Kidney (tissue), 14 donors: ENCODE measurements around the gene EEPD1. TPM values are rescaled to one million over a fixed set of nuclear protein-coding genes. Genes with fewer than 3 reads are reported as not detected.
A peak's percentile ranks its signal among the peaks of the same experiment; 100 is the strongest.

Source experiments
- DNase-seq, 5 donors: peaks; one replicate each; pipeline ENCODE4 v3.0.0-alpha.2; 2013 to 2020
- FAIRE-seq: peaks from 2 replicates; lab custom pipeline; 2012; peaks lifted over from hg19 to GRCh38; lab: Jason Lieb, UNC
- H3K27ac ChIP-seq, 2 donors: one replicate each; pipeline ENCODE4 v1.7.0; 2013; ENCODE audit warnings: low read depth in 2 of 2, low read length in 2 of 2, inconsistent platforms in 1 of 2
- H3K27me3 ChIP-seq: one replicate; pipeline ENCODE4 v1.7.1; 2013; ENCODE audit warnings: low read length, inconsistent platforms; ENCODE audit not compliant: control insufficient read depth, insufficient read depth
- H3K36me3 ChIP-seq, 3 donors: one replicate each; pipeline versions ENCODE4 v1.7.0 to v1.7.1; 2013; ENCODE audit warnings: low read length in 3 of 3, control low read depth in 1 of 3, inconsistent platforms in 1 of 3; ENCODE audit not compliant: insufficient read depth in 3 of 3, control insufficient read depth in 2 of 3
- H3K4me1 ChIP-seq, 3 donors: one replicate each; pipeline versions ENCODE4 v1.7.0 to v1.7.1; 2013; ENCODE audit warnings: low read length in 3 of 3, inconsistent platforms in 1 of 3, low read depth in 1 of 3; ENCODE audit not compliant: control insufficient read depth in 2 of 3, insufficient read depth in 2 of 3
- H3K4me3 ChIP-seq, 3 donors: one replicate each; pipeline versions ENCODE4 v1.7.0 to v1.8.1; 2013; ENCODE audit warnings: low read length in 3 of 3, control low read depth in 1 of 3, inconsistent platforms in 1 of 3
- H3K9ac ChIP-seq, 3 donors: one replicate each; pipeline versions ENCODE4 v1.7.0 to v1.7.1; 2013; ENCODE audit warnings: low read length in 3 of 3, control low read depth in 1 of 3, inconsistent platforms in 1 of 3
- H3K9me3 ChIP-seq, 3 donors: one replicate each; pipeline versions ENCODE4 v1.7.0 to v1.7.1; 2013; ENCODE audit warnings: low read length in 3 of 3, control low read depth in 1 of 3, inconsistent platforms in 1 of 3; ENCODE audit not compliant: control insufficient read depth in 2 of 3, insufficient read depth in 1 of 3
- CTCF ChIP-seq: IDR thresholded peaks from 3 replicates; pipeline ENCODE4 v1.5.1; 2012; ENCODE audit warnings: mild to moderate bottlenecking, moderate library complexity, borderline replicate concordance; ENCODE audit not compliant: insufficient read depth; ENCODE audit errors: extremely low read depth
- intact Hi-C: fragments of 100-400 bp; cut with DNase I; formaldehyde crosslinking; loops from one replicate; pipeline ENCODE4 v1.11.1; 2022
- polyA plus RNA-seq: library from polyadenylated mRNA; stranded (reverse); fragments of 350-450 nt; fragmentation: Illumina TruSeq; extraction: RNeasy Lipid Tissue Mini Kit (QIAGEN cat#74804); gene quantifications from one replicate; pipeline ENCODE4 v1.2.3, GENCODE V29; 2014; ENCODE audit warnings: low read depth, low replicate concordance; ENCODE audit not compliant: insufficient read depth
- total RNA-seq: library from RNA; stranded (reverse); fragmentation: NEBNext Ultra II Directional; extraction: Animal tissue kit (Norgen Biotek cat#: 25700); gene quantifications from one replicate; pipeline ENCODE4 v1.2.1, GENCODE V29; 2021
- donor health status: control.
- donor health status: control.
- donor health status: control.
- donor health status: control.
- donor health status: control.
- donor health status: DM: yes; HTN: yes; CAD: no.
- donor health status: Normal renal cell carcinoma (clear cell type).

Gene EEPD1
- total and polyA plus RNA-seq, 2 donors from 2014 or later, result 6.3 to 6.4 TPM

DNA sequence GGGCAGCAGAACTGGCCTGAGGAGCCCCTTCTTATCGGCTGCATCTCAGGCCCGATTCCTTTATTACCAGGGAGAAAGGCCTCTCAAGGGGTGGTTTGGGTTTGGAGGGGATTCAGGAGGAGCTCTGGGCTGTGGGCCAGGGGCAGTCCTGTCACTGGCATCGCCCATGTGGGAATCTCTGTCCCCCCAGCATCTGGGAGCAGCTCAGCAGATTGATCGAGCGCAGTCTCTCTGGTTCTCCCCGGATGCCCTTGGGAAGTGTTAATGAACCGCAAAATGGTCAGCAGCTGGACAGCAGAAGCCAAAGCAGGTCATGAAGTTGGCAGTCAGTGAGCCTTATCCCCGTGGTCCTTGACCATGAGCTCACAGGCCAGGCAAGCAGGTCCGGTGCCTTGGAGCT is 132.2 kb downstream of the EEPD1 start:
- intact Hi-C loops, result no loop called here
- TF ChIP-seq CTCF, result no peak

GRCh38 chr7:36286226-36286625 is 133.2 kb downstream of the EEPD1 start:
- no peak for TF ChIP-seq CTCF
- DNase-seq (no peak), FAIRE-seq (no peak)
- Histone ChIP-seq H3K27me3 (no peaks in the 10 kb centered on the region), H3K4me1 (peaks cover 0 to 16% (median 11%) of the 10 kb centered on the region in 3 donors), H3K36me3 (no peaks in the 10 kb centered on the region), H3K4me3 (no peak overlapping the region), H3K27ac (no peak overlapping the region), H3K9me3 (no peaks in the 10 kb centered on the region), H3K9ac (no peak overlapping the region)
- intact Hi-C loops, result no loop called here

More for the DNA sequence above, 132.2 kb downstream of the EEPD1 start:
- Histone ChIP-seq H3K9me3 (no peaks in the 10 kb centered on the region), H3K4me1 (peaks cover 0 to 14% (median 5%) of the 10 kb centered on the region in 3 donors), H3K36me3 (no peaks in the 10 kb centered on the region), H3K27ac (no peak overlapping the region), H3K9ac (no peak overlapping the region), H3K4me3 (no peak overlapping the region), H3K27me3 (no peaks in the 10 kb centered on the region)
- DNase-seq (peak in 2 of 5 donors; percentile 41 to 65), FAIRE-seq (no peak)

DNA sequence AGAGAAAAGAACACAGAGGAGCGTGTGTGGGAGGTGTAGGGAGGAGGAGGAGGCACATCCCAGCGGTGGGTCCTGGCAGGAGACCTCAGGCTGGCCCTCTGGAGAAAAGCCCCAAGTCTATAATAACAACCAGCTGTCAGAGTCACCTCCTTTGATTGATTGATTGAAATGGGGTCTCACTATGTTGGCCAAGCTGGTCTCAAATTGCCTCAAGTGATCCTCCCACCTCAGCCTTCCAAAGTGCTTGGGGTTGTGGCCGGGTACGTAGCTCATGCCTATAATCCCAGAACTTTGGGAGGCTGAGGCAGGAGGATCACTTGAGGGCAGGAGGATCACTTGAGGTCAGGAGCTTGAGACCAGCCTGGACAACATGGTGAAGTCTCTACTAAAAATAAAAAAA is 133.6 kb downstream of the EEPD1 start:
- Histone ChIP-seq H3K9me3 (no peaks in the 10 kb centered on the region), H3K27me3 (no peaks in the 10 kb centered on the region), H3K27ac (no peak overlapping the region), H3K4me3 (no peak overlapping the region), H3K4me1 (peaks cover 0 to 15% (median 13%) of the 10 kb centered on the region in 3 donors), H3K36me3 (no peaks in the 10 kb centered on the region), H3K9ac (no peak overlapping the region)
- intact Hi-C loops, result no loop called here
- TF ChIP-seq CTCF, result no peak
- no peak for FAIRE-seq
- DNase-seq, result no peak
